MM.1S (cell line): ENCODE data around the gene CCR1.

Experiments used
- CTCF ChIP-seq: fragments of 300-600 bp; sonication (generic); IDR thresholded peaks from 2 replicates; pipeline ENCODE4 v1.5.1; 2016; ENCODE audit warnings: antibody characterized with exemption, low read length, mixed read lengths
- EZH2 ChIP-seq: fragments of 300-600 bp; sonication (generic); optimal IDR thresholded peaks from 2 replicates; pipeline ENCODE3; 2017; ENCODE audit warnings: low read depth, mild to moderate bottlenecking, antibody characterized with exemption, low read length, mixed read lengths

GRCh38 chr3:46233194-46233593, 25.1 kb upstream of the CCR1 start:
- TF ChIP-seq CTCF (no peak), EZH2 (no peak)
